ENCODE results near the gene WDPCP.
"Not testable (repeated sequence)": the region's sequence is repeated elsewhere in the genome, so short reads cannot be mapped to it uniquely, and the experiment has no call there.

WDPCP gene

DNA sequence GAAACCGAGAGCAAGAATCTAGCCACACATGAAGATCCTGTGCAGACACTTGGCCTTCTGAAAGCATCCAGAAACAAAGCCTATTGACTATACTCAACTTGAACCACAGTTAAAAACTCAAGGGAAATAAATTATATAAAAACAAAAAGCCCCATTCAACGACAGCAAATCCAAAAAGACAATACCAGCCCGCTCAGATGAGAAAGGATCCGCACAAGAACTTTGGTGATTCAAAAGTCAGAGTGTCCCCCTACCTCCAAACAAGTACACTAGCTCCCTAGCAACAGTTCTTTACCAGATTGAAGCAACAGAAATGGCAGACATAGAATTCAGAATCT is 163.2 kb downstream of the WDPCP start:
- no peak overlapping the region for H3K4me3 ChIP-seq (ENCODE audit: low read length)
- no peak for TF ChIP-seq ZNF274 (IDR thresholded peaks at IDR 0.05; ENCODE audit: low read depth, low read length)

DNA sequence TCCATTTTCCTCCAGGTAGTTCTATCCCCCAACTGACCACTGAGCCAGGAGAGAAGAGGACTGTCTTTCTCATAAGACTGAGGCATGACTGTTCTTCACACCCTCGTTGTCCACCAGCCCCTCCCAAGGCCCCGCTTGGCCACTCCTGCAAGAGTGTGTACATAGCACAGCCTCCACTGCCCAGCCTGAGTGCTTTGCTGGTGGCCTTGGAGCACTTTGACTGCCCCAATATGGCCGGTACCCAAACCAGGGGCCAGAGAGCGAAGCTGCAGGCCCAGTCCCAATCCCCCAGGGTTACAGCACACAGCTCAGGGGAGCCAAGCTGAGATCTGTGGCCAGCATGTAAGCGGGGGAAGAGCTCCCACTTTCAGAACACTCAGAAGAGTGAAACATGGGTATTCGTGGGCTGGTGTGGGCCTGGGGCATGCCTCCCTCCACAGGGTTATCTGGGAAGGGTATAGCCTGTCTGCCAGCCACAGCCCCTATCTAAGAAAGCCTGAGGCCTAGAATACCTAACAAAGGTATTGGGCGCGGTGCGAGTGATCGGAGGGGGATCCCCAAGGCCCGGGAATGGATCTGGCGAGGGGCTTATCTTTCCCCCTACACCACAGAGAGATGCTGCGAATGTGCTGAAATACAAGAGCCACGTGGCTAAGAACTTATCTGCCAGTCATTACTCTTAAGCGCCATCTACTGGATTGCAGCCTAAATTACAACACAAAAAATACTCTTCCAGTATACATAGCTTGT is 163.8 kb downstream of the WDPCP start:
- TF ChIP-seq ZNF274 (IDR thresholded peaks at IDR 0.05; ENCODE audit: low read depth, low read length) = no peak
- H3K4me3 ChIP-seq (ENCODE audit: low read length) = no peak overlapping the region

DNA sequence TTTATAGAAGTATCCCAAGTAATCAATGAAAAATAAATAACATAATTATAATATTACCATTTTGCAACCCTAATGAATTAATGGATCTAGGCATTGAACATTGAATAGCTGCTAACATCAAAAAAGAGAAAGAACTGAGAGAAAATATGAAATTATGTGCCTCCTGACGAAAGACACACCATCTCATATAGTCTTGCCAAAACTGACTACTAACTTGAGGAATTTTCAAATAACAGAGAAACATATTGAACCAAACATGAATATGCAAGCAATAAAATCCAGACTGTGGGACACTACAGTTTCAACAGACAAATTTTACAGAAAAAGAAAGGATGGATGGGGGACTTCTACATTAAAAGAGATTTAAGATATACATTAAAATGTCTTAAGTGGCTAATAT is 165.7 kb downstream of the WDPCP start:
- H3K4me3 ChIP-seq (ENCODE audit: low read length) = no peak overlapping the region
- TF ChIP-seq ZNF274 (IDR thresholded peaks at IDR 0.05; ENCODE audit: low read depth, low read length) = no peak

- no peak overlapping the region for H3K4me3 ChIP-seq (ENCODE audit: low read length)
- no peak for TF ChIP-seq ZNF274 (IDR thresholded peaks at IDR 0.05; ENCODE audit: low read depth, low read length)
Observed at GRCh38 chr2:63408530-63408929, 179.7 kb downstream of the WDPCP start.

- no peak overlapping the region for H3K4me3 ChIP-seq (ENCODE audit: low read length)
- TF ChIP-seq ZNF274 (IDR thresholded peaks at IDR 0.05; ENCODE audit: low read depth, low read length) = no peak
Observed at GRCh38 chr2:63406641-63407040, 181.6 kb downstream of the WDPCP start.

DNA sequence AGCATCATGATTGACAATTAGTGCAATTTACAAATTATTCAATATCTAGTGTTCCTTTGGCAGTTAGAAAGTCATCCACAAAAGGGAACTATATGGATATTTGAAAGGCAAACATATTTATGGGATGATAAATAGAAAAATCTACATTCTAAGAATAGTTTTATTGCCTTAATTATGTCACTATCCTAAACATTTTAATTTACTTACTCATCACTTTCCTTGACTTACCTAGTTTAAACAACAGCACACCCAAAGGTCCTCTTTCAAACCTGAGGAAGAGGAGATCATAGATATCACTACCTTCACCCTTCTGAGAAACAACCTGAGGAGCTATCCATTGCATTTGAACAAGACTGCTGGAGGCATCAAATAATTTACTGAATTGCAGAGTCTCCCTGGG is 184.5 kb downstream of the WDPCP start:
- TF ChIP-seq ZNF274 (IDR thresholded peaks at IDR 0.05; ENCODE audit: low read depth, low read length) = no peak
- no peak overlapping the region for H3K4me3 ChIP-seq (ENCODE audit: low read length)

GRCh38 chr2:63402889-63403288 is 185.4 kb downstream of the WDPCP start:
- not testable (repeated sequence) for H3K4me3 ChIP-seq (ENCODE audit: low read length)

DNA sequence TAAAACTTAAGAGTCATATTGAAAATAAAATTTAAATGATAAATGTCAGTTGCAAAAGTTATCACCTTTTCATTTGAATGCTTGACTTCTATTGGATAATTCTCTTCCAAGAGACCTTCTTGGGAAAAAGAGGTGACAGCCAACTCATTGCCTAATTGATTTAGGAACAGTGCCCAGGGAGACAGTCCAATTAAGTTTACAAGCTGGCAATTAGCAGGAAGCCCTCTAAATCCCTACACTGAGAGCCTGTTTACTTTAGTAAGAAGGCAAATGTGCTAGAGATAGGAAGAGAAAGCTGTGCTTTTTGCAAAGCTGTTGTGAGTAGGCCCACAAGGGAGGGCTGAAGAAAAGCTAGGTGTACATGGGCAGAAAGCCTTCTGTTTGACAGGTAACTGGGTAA is 189.1 kb downstream of the WDPCP start:
- H3K4me3 ChIP-seq (ENCODE audit: low read length) = no peak overlapping the region

GRCh38 chr2:63379451-63379850 is 208.8 kb downstream of the WDPCP start:
- no peak overlapping the region for H3K4me3 ChIP-seq (ENCODE audit: low read length)
- TF ChIP-seq ZNF274 (IDR thresholded peaks at IDR 0.05; ENCODE audit: low read depth, low read length) = no peak

More for the DNA sequence above, 189.1 kb downstream of the WDPCP start:
- TF ChIP-seq ZNF274 (IDR thresholded peaks at IDR 0.05; ENCODE audit: low read depth, low read length) = no peak

- no peak overlapping the region for H3K4me3 ChIP-seq (ENCODE audit: low read length)
- no peak for TF ChIP-seq ZNF274 (IDR thresholded peaks at IDR 0.05; ENCODE audit: low read depth, low read length)
Observed at GRCh38 chr2:63378589-63378988, 209.7 kb downstream of the WDPCP start.

DNA sequence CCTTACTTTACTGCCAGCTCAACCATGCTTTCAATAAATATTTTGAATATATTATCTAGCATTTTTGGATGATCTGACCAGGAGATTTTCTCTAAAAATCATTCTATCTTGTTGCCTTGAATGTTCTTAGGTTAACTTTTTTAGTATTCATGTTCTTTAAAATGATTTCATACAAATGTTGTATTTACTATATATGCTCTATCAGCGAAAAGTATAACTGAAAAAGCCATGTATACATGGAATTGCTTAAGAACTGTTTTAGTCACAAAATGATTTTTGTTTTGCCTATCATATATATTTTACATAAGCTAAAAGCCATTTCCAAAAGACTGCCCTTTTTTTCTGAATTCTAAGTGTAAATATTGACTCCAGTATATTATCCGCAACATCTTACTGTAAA is 213.9 kb downstream of the WDPCP start:
- TF ChIP-seq ZNF274 (IDR thresholded peaks at IDR 0.05; ENCODE audit: low read depth, low read length) = no peak
- H3K4me3 ChIP-seq (ENCODE audit: low read length) = no peak overlapping the region

- no peak overlapping the region for H3K4me3 ChIP-seq (ENCODE audit: low read length)
- TF ChIP-seq ZNF274 (IDR thresholded peaks at IDR 0.05; ENCODE audit: low read depth, low read length) = no peak
Observed at GRCh38 chr2:63372549-63372948, 215.7 kb downstream of the WDPCP start.

GRCh38 chr2:63369146-63369545 is 219.1 kb downstream of the WDPCP start:
- H3K4me3 ChIP-seq (ENCODE audit: low read length) = no peak overlapping the region
- TF ChIP-seq ZNF274 (IDR thresholded peaks at IDR 0.05; ENCODE audit: low read depth, low read length) = no peak

- no peak overlapping the region for H3K4me3 ChIP-seq (ENCODE audit: low read length)
- no peak for TF ChIP-seq ZNF274 (IDR thresholded peaks at IDR 0.05; ENCODE audit: low read depth, low read length)
Observed at GRCh38 chr2:63364866-63365265, 223.4 kb downstream of the WDPCP start.

DNA sequence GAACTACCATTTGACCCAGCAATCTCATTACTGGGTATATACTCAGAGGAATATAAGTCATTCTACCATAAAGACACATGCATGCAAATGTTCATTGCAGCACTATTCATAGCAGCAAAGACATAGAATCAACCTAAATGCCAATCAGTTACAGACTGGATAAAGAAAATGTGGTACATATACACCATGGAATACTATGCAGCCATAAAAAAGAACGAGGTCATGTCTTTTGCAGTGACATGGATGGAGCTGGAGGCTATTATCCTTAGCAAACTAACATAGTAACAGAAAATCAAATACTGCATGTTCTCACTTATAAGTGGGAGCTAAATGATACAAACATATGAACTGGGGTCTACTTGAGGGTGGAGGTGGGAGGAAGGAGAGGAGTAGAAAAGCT is 230.6 kb downstream of the WDPCP start:
- H3K4me3 ChIP-seq (ENCODE audit: low read length) = not testable (repeated sequence)

DNA sequence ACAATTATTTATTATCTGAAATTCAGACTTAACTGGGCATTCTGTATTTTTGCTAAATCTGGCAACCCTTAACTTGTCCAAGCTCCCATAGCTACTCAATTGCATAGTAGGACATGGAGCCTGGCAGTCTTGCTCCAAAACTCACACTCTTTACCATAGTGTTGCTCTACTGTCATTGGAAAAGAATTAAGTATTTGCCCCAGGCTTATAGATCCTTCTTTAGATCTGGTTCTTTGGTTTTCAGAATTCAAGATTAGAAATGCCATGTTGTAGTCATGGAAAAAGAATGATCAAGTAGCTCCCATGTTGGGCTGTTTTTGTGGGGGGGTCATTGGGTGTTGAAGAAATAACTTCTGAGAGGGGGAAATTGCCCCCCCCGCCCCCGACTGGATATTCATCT is 240.9 kb downstream of the WDPCP start:
- TF ChIP-seq ZNF274 (IDR thresholded peaks at IDR 0.05; ENCODE audit: low read depth, low read length) = no peak
- no peak overlapping the region for H3K4me3 ChIP-seq (ENCODE audit: low read length)
